MM.1S (cell line): ENCODE data around the gene AP5S1.

Source experiments
- DNase-seq: peaks from one replicate; pipeline ENCODE4 v3.0.0-alpha.2; 2015
- H2AFZ ChIP-seq: fragments of 300-600 bp; sonication (generic); 2 replicates; pipeline ENCODE4 v1.6.0; 2016; ENCODE audit warnings: antibody characterized with exemption, low read length
- H3F3A ChIP-seq: fragments of 300-600 bp; sonication (generic); 2 replicates; pipeline ENCODE4 v1.6.1; 2016; ENCODE audit warnings: mild to moderate bottlenecking, antibody characterized with exemption, low read length, moderate library complexity, mixed read lengths; ENCODE audit not compliant: insufficient read depth
- H3K27ac ChIP-seq: fragments of 300-600 bp; sonication (generic); 2 replicates; pipeline ENCODE4 v1.5.1; 2016; ENCODE audit warnings: mild to moderate bottlenecking, low read length
- H3K27me3 ChIP-seq: fragments of 300-600 bp; sonication (generic); replicated peaks from 2 replicates; pipeline ENCODE4 v1.6.0; 2016; ENCODE audit warnings: low read length; ENCODE audit not compliant: insufficient read depth
- H3K36me3 ChIP-seq: fragments of 300-600 bp; sonication (generic); replicated peaks from 2 replicates; pipeline ENCODE4 v1.6.1; 2016; ENCODE audit warnings: mild to moderate bottlenecking, low read length, mixed read lengths; ENCODE audit not compliant: insufficient read depth
- H3K4me1 ChIP-seq: fragments of 300-600 bp; sonication (generic); 2 replicates; pipeline ENCODE4 v1.6.1; 2016; ENCODE audit warnings: low read length, mixed read lengths
- H3K4me2 ChIP-seq: fragments of 300-600 bp; sonication (generic); 2 replicates; pipeline ENCODE4 v1.6.0; 2016; ENCODE audit warnings: low read depth, low read length
- H3K4me3 ChIP-seq: fragments of 300-600 bp; sonication (generic); 2 replicates; pipeline ENCODE4 v1.5.1; 2016; ENCODE audit warnings: low read length, mixed read lengths
- H3K79me2 ChIP-seq: fragments of 300-600 bp; sonication (generic); 2 replicates; pipeline ENCODE4 v1.6.1; 2016; ENCODE audit warnings: mixed run types, low read length, mixed read lengths
- H3K9ac ChIP-seq: fragments of 300-600 bp; sonication (generic); 2 replicates; pipeline ENCODE4 v1.6.1; 2016; ENCODE audit warnings: low read length, mixed read lengths
- H3K9me2 ChIP-seq: fragments of 300-600 bp; sonication (generic); replicated peaks from 2 replicates; pipeline ENCODE4 v1.6.1; 2016; ENCODE audit warnings: mild to moderate bottlenecking, low read length, mixed read lengths; ENCODE audit not compliant: insufficient read depth
- H3K9me3 ChIP-seq: fragments of 300-600 bp; sonication (generic); replicated peaks from 2 replicates; pipeline ENCODE4 v1.6.1; 2016; ENCODE audit warnings: mild to moderate bottlenecking, low read length, mixed read lengths; ENCODE audit not compliant: insufficient read depth
- H4K20me1 ChIP-seq: fragments of 300-600 bp; sonication (generic); 2 replicates; pipeline ENCODE4 v1.6.1; 2016; ENCODE audit warnings: mild to moderate bottlenecking, low read length, moderate library complexity, mixed read lengths; ENCODE audit not compliant: insufficient read depth
- CTCF ChIP-seq: fragments of 300-600 bp; sonication (generic); IDR thresholded peaks from 2 replicates; pipeline ENCODE4 v1.5.1; 2016; ENCODE audit warnings: antibody characterized with exemption, low read length, mixed read lengths
- EZH2 ChIP-seq: fragments of 300-600 bp; sonication (generic); optimal IDR thresholded peaks from 2 replicates; pipeline ENCODE3; 2017; ENCODE audit warnings: low read depth, mild to moderate bottlenecking, antibody characterized with exemption, low read length, mixed read lengths
- EZH2phosphoT487 ChIP-seq: fragments of 300-600 bp; sonication (generic); IDR thresholded peaks from 2 replicates; pipeline ENCODE4 v1.6.1; 2018; ENCODE audit warnings: antibody characterized with exemption, low read length

The AP5S1 gene

DNA sequence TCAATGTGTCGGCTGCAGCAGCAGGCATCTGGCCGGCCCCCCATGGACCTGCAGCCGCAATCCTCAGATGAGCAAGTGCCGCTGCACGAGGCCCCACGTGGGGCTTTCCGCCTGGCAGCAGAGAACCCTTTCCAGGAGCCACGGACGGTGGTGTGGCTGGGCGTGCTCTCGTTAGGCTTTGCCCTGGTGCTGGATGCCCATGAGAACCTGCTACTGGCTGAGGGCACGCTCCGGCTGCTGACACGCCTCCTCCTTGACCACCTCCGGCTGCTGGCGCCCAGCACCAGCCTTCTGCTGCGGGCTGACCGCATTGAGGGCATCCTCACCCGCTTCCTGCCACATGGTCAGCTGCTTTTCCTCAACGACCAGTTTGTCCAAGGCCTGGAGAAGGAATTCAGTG is 3.5 kb downstream of the AP5S1 start:
- no peak for TF ChIP-seq CTCF
- TF ChIP-seq EZH2phosphoT487, result no peak
- no peak for TF ChIP-seq EZH2
- no peak overlapping the region for H3K27ac ChIP-seq
- no peak overlapping the region for H2AFZ ChIP-seq
- H3K4me1 ChIP-seq, result 0 out of 2 replicates have a peak, but pooled peaks cover under 1% of the 10 kb centered on the region
- no peaks in the 10 kb centered on the region for H3K27me3 ChIP-seq
- no peak overlapping the region for H3K4me2 ChIP-seq
- peaks cover 6% of the 10 kb centered on the region; the same call in 1 of the 2 replicates for H3F3A ChIP-seq
- H3K9me3 ChIP-seq, result no peaks in the 10 kb centered on the region
- no peak for DNase-seq
- no peak overlapping the region for H3K4me3 ChIP-seq
- H3K9me2 ChIP-seq, result no peaks in the 10 kb centered on the region
- H3K79me2 ChIP-seq, result peaks cover 10% of the 10 kb centered on the region
- H3K9ac ChIP-seq, result no peak overlapping the region
- H3K36me3 ChIP-seq, result no peaks in the 10 kb centered on the region
- no peaks in the 10 kb centered on the region for H4K20me1 ChIP-seq

DNA sequence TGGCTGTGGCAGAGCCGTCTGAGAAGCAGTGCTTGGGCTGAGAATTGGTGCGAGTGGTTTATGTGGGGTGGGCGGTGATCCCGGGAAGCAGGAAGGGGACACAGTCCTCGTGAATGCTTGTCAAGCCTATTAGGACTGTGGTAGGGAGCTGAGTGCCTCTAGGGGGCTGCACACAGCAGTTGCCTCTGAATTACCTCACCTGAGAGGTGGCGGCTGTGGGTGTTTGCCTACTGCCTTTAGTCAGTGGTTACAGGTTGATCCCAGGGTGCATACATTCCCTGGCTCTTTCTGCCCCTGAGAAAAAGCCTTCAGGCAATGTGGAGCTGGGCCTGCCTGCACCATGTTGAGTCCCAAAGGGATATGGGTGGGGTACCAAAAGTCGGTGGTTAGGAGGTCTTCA is 5.2 kb downstream of the AP5S1 start:
- no peaks in the 10 kb centered on the region for H3K27me3 ChIP-seq
- peaks cover 6% of the 10 kb centered on the region; the same call in 1 of the 2 replicates for H3F3A ChIP-seq
- no peak for DNase-seq
- no peak overlapping the region for H3K4me3 ChIP-seq
- TF ChIP-seq CTCF (no peak), EZH2 (no peak), EZH2phosphoT487 (no peak)
- H3K9ac ChIP-seq, result no peak overlapping the region
- no peaks in the 10 kb centered on the region for H3K36me3 ChIP-seq
- H3K9me2 ChIP-seq, result no peaks in the 10 kb centered on the region
- no peak overlapping the region for H3K27ac ChIP-seq
- no peak overlapping the region for H2AFZ ChIP-seq
- H3K9me3 ChIP-seq, result no peaks in the 10 kb centered on the region
- no peak overlapping the region for H3K4me2 ChIP-seq
- H4K20me1 ChIP-seq, result no peaks in the 10 kb centered on the region
- H3K4me1 ChIP-seq, result no peaks in the 10 kb centered on the region
- peaks cover 10% of the 10 kb centered on the region for H3K79me2 ChIP-seq

DNA sequence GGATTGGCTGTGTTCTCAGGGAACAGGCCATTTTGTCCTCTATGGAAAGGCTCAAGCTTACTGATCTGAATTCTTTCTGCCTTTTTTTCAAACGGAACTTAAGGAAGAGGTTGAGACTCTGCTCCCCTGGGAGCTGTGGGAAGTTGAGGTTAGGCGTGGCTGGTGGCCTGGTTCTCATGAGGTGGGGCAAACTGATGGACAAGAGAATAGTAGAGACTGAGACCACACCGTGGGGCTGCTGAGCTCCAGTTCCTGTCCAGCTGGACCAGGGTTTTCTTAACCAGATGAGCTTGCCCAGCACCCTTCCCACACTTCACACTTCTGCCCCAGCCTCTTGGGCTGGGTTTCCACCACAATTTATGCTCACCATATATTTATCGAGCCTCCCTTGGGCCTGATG is 6.1 kb downstream of the AP5S1 start:
- no peaks in the 10 kb centered on the region for H3K9me2 ChIP-seq
- H3K27ac ChIP-seq, result no peak overlapping the region
- H3K9me3 ChIP-seq, result no peaks in the 10 kb centered on the region
- H2AFZ ChIP-seq, result no peak overlapping the region
- no peak overlapping the region for H3K4me3 ChIP-seq
- no peak overlapping the region for H3K9ac ChIP-seq
- H3K79me2 ChIP-seq, result peaks cover 5% of the 10 kb centered on the region
- H4K20me1 ChIP-seq, result no peaks in the 10 kb centered on the region
- H3K4me1 ChIP-seq, result no peaks in the 10 kb centered on the region
- H3F3A ChIP-seq, result no peaks in the 10 kb centered on the region
- TF ChIP-seq CTCF (no peak), EZH2phosphoT487 (no peak), EZH2 (no peak)
- no peak for DNase-seq
- H3K36me3 ChIP-seq, result no peaks in the 10 kb centered on the region
- H3K4me2 ChIP-seq, result no peak overlapping the region
- H3K27me3 ChIP-seq, result no peaks in the 10 kb centered on the region
